H1 (cell line): ENCODE measurements around the gene KIAA0513. TPM values are rescaled to one million over a fixed set of nuclear protein-coding genes. Genes with fewer than 3 reads are reported as not detected.

Experiments used
- BCL11A ChIP-seq, 2 experiments: IDR thresholded peaks; one replicate each; pipeline ENCODE4 v1.6.1; 2011; ENCODE audit warnings: low read depth in 2 of 2, low read length in 2 of 2, mild to moderate bottlenecking in 2 of 2
- EGR1 ChIP-seq: IDR thresholded peaks from 2 replicates; pipeline ENCODE4 v1.6.1; 2011; ENCODE audit warnings: low read depth, low read length, borderline replicate concordance
- POLR2AphosphoS5 ChIP-seq: IDR thresholded peaks from 2 replicates; pipeline ENCODE4 v1.6.1; 2011; ENCODE audit warnings: low read depth, low read length
- RXRA ChIP-seq: IDR thresholded peaks from 2 replicates; pipeline ENCODE4 v1.6.1; 2011; ENCODE audit warnings: low read depth, mild to moderate bottlenecking, low read length, moderate library complexity; ENCODE audit not compliant: insufficient read depth
- SUZ12 ChIP-seq: fragments of 200-600 bp; sonication (generic); IDR thresholded peaks from 2 replicates; pipeline ENCODE4 v1.6.1; 2012; ENCODE audit warnings: mild to moderate bottlenecking, inconsistent platforms, low read length, moderate library complexity, mixed read lengths
- TAF7 ChIP-seq: optimal IDR thresholded peaks from 2 replicates; pipeline ENCODE3; 2011; ENCODE audit warnings: low read depth, mild to moderate bottlenecking, inconsistent platforms, low read length, moderate library complexity, borderline replicate concordance
- YY1 ChIP-seq: IDR thresholded peaks from 2 replicates; pipeline ENCODE4 v1.6.1; 2011; ENCODE audit warnings: low read depth, mild to moderate bottlenecking, low read length
- polyA plus RNA-seq, 7 experiments: library from polyadenylated mRNA; depleted of rRNA in 3 of 7; stranded (reverse) in 5 of 7; unstranded in 2 of 7; fragments of >200 nt in 5 of 7; fragments of 200-250 nt in 2 of 7; gene quantifications; 1 replicate in 5 of 7; 2 replicates in 1 of 7; 4 replicates in 1 of 7; pipeline versions ENCODE4 v1.2.1 to v1.2.3, GENCODE V29; 2011 to 2013; ENCODE audit warnings: missing spikeins in 2 of 7, mixed read lengths in 2 of 7
- total RNA-seq: library from RNA; stranded (reverse); fragmentation: NEBNext Ultra II Directional; extraction: Animal tissue kit (Norgen Biotek cat#: 25700); gene quantifications from 2 replicates; pipeline ENCODE4 v1.2.1, GENCODE V29; 2021
- TF ChIP-seq, protein P1 (sequence below), 3 experiments: IDR thresholded peaks; 1 replicate in 2 of 3; 2 replicates in 1 of 3; pipeline versions ENCODE4 v1.5.1 to v1.6.1; 2011; ENCODE audit warnings: low read length in 3 of 3, mild to moderate bottlenecking in 3 of 3, inconsistent platforms in 2 of 3, low read depth in 1 of 3, moderate library complexity in 1 of 3; ENCODE audit not compliant: insufficient read depth in 1 of 3; ENCODE audit errors: control extremely low read depth in 1 of 3

Gene KIAA0513
- total and polyA plus RNA-seq, 2 of the 8 experiments (the other 6 are each of a cell fraction or from before 2014, with no cell fraction given) = 2.1 to 6.1 TPM

DNA sequence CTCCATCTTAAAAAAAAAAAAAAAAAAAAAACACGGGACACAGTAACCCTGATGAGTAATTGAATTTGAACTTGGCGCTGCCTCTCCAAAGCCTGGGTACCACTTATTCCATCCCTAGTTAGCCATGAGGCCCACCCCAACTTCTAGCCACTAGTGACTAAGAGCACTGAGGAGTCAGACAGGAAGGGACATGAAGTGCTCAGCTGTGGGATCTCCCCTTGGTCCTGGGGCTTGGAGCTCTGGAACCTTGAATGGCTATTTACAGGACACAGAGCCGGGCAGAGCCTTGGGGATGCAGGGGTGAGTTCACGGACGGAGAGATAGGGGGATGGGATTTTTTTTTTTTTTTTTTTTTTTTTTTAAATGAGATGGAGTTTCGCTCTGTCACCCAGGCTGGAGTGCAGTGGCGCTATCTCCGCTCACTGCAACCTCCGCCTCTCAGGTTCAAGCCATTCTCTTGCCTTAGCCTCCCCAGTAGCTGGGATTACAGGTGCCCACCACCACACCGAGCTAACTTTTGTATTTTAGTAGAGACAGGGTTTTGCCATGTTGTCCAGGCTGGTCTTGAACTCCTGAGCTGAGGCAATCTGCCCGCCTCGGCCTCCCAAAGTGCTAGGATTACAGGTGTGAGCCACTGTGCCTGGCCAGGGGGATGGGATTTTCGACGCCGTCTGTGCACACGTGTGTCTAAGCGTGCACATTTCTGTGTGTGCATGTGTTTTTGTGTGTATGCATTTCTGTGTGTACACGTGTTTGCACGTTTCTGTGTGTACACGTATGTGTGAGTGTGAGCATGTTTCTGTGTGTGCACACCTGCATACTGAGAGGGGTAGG is 105.1 kb downstream of the KIAA0513 start (continued):
- TF ChIP-seq, protein P1, sequence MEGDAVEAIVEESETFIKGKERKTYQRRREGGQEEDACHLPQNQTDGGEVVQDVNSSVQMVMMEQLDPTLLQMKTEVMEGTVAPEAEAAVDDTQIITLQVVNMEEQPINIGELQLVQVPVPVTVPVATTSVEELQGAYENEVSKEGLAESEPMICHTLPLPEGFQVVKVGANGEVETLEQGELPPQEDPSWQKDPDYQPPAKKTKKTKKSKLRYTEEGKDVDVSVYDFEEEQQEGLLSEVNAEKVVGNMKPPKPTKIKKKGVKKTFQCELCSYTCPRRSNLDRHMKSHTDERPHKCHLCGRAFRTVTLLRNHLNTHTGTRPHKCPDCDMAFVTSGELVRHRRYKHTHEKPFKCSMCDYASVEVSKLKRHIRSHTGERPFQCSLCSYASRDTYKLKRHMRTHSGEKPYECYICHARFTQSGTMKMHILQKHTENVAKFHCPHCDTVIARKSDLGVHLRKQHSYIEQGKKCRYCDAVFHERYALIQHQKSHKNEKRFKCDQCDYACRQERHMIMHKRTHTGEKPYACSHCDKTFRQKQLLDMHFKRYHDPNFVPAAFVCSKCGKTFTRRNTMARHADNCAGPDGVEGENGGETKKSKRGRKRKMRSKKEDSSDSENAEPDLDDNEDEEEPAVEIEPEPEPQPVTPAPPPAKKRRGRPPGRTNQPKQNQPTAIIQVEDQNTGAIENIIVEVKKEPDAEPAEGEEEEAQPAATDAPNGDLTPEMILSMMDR (IDR thresholded peaks at IDR 0.05; ENCODE audit: control extremely low read depth in 1 of 3, insufficient read depth in 1 of 3, low read depth in 1 of 3, low read length in 3 of 3) = no peak
- TF ChIP-seq BCL11A (IDR thresholded peaks at IDR 0.05; ENCODE audit: low read depth in 2 of 2, low read length in 2 of 2) (no peak), EGR1 (no peak), POLR2AphosphoS5 (no peak), TAF7 (no peak), RXRA (no peak), SUZ12 (no peak), YY1 (no peak)
- TF ChIP-seq, all 59 proteins: peak for 0
